HepG2 (cell line): ENCODE measurements around the gene HYOU1. TPM values are rescaled to one million over a fixed set of nuclear protein-coding genes. Genes with fewer than 3 reads are reported as not detected.

ENCODE experiments used
- ATF2 ChIP-seq: sonication (generic); formaldehyde crosslinking; IDR thresholded peaks from 2 replicates; pipeline ENCODE4 v1.4.0; 2020; ENCODE audit warnings: missing genetic modification reagents
- CHD4 ChIP-seq: fragments of 200-600 bp; sonication (generic); IDR thresholded peaks from 2 replicates; pipeline ENCODE4 v1.7.0; 2017; ENCODE audit warnings: mild to moderate bottlenecking, low read length, borderline replicate concordance
- CREM ChIP-seq, 2 experiments: sonication (generic) in 1 of 2; formaldehyde crosslinking in 1 of 2; IDR thresholded peaks; 2 replicates each; pipeline versions ENCODE4 v1.4.0 to v1.6.1; 2016 to 2020; ENCODE audit warnings: antibody characterized with exemption in 1 of 2, mild to moderate bottlenecking in 1 of 2, missing genetic modification reagents in 1 of 2
- CSRNP1 ChIP-seq: sonication (generic); formaldehyde crosslinking; IDR thresholded peaks from 2 replicates; pipeline ENCODE4 v1.8.1; 2023; ENCODE audit warnings: mild to moderate bottlenecking, missing genetic modification reagents
- CTCF ChIP-seq: sonication (generic); formaldehyde crosslinking; IDR thresholded peaks from 2 replicates; pipeline ENCODE4 v1.5.0; 2020; ENCODE audit warnings: mild to moderate bottlenecking, missing genetic modification reagents, moderate library complexity
- GABPB1 ChIP-seq: IDR thresholded peaks from 2 replicates; pipeline ENCODE4 v1.6.1; 2016; ENCODE audit warnings: mild to moderate bottlenecking, missing genetic modification reagents, moderate library complexity, missing compliant biosample characterization
- GATA4 ChIP-seq: sonication (generic); IDR thresholded peaks from 2 replicates; pipeline ENCODE4 v1.6.1; 2016; ENCODE audit warnings: antibody characterized with exemption, low read depth, borderline replicate concordance
- HIVEP1 ChIP-seq: sonication (generic); formaldehyde crosslinking; IDR thresholded peaks from 2 replicates; pipeline ENCODE4 v1.4.0; 2020; ENCODE audit warnings: mild to moderate bottlenecking, missing genetic modification reagents
- MLX ChIP-seq: IDR thresholded peaks from 2 replicates; pipeline ENCODE4 v1.6.1; 2016
- PRDM4 ChIP-seq: sonication (generic); formaldehyde crosslinking; IDR thresholded peaks from 2 replicates; pipeline ENCODE4 v1.9.0; 2021; ENCODE audit warnings: missing genetic modification reagents, borderline replicate concordance
- THAP9 ChIP-seq: sonication (generic); formaldehyde crosslinking; IDR thresholded peaks from 2 replicates; pipeline ENCODE4; 2020; ENCODE audit warnings: missing genetic modification reagents, mild to moderate bottlenecking, borderline replicate concordance
- TIGD3 ChIP-seq: sonication (generic); formaldehyde crosslinking; IDR thresholded peaks from 2 replicates; pipeline ENCODE4 v1.5.1; 2020; ENCODE audit warnings: mild to moderate bottlenecking, missing genetic modification reagents, borderline replicate concordance
- ZNF317 ChIP-seq: sonication (generic); formaldehyde crosslinking; IDR thresholded peaks from 2 replicates; pipeline ENCODE4 v1.5.0; 2020; ENCODE audit warnings: mild to moderate bottlenecking, missing genetic modification reagents
- ZNF549 ChIP-seq: sonication (generic); formaldehyde crosslinking; IDR thresholded peaks from 2 replicates; pipeline ENCODE4 v1.5.0; 2020; ENCODE audit warnings: missing genetic modification reagents
- polyA plus RNA-seq, 8 experiments: library from polyadenylated mRNA; depleted of rRNA in 3 of 8; stranded (reverse) in 7 of 8; unstranded in 1 of 8; fragments of >200 nt; fragmentation: Illumina TruSeq in 4 of 8; extraction: Trizol in 4 of 8; gene quantifications; 2 replicates each; pipeline versions ENCODE4 v1.2.1 to v1.2.3, GENCODE V29; 2011 to 2016; ENCODE audit warnings: low read depth in 4 of 8, missing spikeins in 1 of 8, mixed read lengths in 1 of 8; ENCODE audit not compliant: insufficient read depth in 1 of 8
- total RNA-seq, 5 experiments: library from RNA; depleted of rRNA; stranded (reverse); fragments of >200 nt; fragmentation: Illumina TruSeq; extraction: Trizol; gene quantifications; 2 replicates each; pipeline ENCODE4 v1.2.3, GENCODE V29; 2016; ENCODE audit warnings: low read depth in 1 of 5

The HYOU1 gene
- total and polyA plus RNA-seq, 2 of the 13 experiments (the other 11 are each of a cell fraction or from before 2014, with no cell fraction given): 127 to 155 TPM

GRCh38 chr11:119067371-119068222 lies 10.6 kb upstream of the HYOU1 start, which contains the start of gene VPS11 (continued):
- TF ChIP-seq THAP9 (CRISPR knock-in tag) (peak; percentile 88), ATF2 (peak; percentile 78; the same call in 1 of the 2 replicates), CHD4 (no peak), PRDM4 (CRISPR knock-in tag) (no peak), CTCF (peak; percentile 12; the same call in 1 of the 2 replicates), MLX (peak; percentile 86; the same call in 1 of the 2 replicates), GATA4 (peak; percentile 40; the same call in 1 of the 2 replicates), TIGD3 (CRISPR knock-in tag) (no peak), CSRNP1 (peak; percentile 65; the same call in 1 of the 2 replicates), CREM (IDR thresholded peaks at IDR 0.05) (peak; percentile 52; the same call in 1 of the 2 replicates), CREM (CRISPR knock-in tag; IDR thresholded peaks at IDR 0.05) (no peak), HIVEP1 (CRISPR knock-in tag) (peak; percentile 78; the same call in 1 of the 2 replicates), GABPB1 (peak; percentile 97), ZNF549 (CRISPR knock-in tag) (no peak), ZNF317 (CRISPR knock-in tag) (peak; percentile 24; the same call in 1 of the 2 replicates)
